AG08396 (cell line): ENCODE results near the gene KATNB1.
"Not testable (repeated sequence)": the region's sequence is repeated elsewhere in the genome, so short reads cannot be mapped to it uniquely, and the experiment has no call there.

Source experiments
- DNase-seq: peaks from one replicate; pipeline ENCODE4 v3.0.0; 2012; ENCODE audit warnings: low spot score, mixed read lengths

The KATNB1 gene

DNA sequence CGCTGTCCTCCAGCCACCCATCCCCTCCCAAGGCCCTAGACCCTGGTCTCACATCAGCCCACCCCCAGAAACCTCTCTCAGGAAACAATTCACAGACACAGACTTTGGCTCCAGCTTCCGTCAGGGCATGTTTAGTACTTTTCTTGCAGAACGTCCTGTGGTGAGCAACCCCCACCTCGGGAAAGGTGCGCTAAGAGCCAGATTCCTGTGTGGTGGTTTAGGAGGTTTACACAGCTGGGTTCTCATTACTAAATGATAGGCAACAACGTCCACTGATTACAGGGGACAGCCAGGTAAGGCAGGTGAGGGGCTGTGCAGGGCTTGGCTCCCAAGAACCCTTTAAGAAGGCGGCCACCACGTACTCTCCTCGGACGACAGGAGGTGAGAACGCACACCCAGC, 37.4 kb downstream of the KATNB1 start:
- DNase-seq: no peak

DNA sequence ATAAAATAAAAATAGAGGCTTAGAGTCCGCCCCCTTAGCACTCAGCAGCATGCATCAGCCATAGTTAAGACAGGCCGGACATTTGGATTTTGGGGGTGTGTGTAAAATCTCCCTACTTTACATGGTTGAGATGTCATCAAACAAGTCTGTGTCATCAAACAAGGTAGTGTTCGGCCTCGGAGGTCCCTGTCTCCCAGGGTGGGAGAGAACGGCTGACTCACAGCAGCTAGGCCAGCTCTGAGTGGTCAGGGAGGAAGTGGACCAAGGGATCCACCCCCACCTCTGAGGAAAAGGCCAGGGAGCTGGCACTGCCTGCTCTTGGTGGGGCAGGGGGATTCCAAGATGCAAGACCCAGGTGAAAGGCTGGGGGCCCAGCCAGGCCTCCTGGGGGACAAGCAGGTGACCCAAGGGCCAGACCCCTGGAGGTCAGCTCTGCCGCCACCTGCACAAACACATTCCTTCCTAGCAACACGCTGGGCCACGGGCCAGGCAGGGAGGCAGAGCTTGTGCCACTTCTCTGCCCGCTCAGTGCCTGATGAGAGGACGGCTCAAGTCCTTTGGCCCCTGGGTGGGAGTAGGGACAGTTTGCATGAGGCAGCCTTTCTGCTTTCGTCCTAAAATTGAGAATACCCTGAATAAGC, 38.2 kb downstream of the KATNB1 start:
- DNase-seq: no peak

DNA sequence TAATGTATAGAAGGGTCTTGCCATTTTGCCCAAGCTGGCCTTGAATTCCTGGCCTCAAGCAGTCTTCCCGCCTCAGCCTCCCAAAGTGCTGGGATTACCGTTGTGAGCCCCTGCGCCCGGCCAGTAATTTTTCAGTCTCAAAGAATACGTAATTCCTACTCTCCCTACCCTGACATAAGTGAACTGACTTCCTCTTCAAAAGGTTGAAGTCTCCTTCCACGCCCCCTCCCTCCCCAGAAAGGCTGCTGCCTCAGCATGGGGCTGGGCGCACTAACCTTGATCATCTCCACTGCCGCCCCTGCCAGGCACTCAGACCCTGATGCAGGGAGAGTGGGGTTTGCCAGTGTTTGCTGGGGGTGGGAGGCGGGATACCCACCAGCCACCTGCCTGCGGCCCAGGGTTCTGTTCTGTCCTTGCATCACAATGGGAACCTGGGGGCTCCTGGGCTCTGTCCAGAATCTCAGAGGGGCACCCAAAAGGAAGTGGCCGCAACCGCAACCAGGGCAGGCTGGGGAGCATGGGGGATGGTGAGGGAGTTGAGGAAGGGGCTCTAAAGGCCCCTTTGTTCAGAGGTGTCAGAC, 39.2 kb downstream of the KATNB1 start:
- DNase-seq: no peak

DNA sequence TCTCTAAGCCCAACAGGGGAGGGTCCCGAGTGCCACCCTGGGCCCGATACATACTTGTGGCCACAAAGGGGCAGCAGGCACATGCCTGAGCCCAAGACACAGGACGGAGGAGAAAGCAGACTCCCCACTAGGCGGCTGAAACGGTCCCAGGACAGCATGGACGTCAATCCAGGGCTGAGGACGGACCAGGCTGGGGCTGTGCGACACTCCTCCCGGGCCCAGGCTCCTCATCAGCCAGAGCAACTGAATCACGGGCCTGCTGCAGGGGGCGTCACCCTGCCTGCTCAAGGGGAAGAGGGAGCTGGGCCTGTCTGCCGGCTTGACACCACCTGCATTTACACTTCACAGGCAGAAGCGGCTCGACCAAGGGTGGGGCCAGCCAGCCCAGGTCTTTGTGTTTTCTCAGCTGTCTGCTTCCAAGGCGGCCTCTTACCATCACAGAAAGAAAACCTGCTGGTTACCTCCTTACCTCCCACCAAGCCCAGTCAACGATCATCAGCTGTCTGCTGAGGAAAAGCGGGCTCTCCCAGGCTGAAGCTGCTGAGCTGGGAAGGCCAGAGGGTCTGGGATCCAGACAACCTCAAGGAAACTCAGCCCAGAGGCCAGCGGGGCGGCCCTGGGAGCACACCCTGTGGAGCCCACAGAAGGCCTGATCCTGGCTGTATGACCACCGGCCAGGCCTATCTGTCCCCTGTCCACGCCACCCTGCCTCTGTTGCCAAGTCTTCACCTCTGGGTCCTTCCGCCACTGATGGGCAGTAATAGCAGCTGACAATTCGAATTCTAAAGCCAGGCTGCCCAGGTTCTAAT, 40.3 kb downstream of the KATNB1 start:
- DNase-seq: no peak

DNA sequence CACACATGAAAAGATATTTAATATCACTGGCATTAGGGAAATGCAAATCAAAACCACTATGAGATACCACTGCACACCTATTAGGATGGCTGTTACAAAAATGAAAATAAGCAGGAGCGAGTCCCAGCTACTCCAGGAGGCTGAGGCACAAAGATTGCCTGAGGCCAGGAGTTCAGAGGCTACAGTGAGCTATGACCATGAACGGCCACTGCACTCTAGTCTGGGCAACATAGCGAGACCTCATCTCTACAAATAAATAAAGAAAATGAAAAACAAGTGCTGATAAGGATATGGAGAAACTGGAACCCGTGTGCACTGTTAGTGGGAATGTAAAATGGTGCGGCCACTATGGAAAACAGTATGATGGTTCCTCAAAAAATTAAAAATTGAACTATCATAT, 43.1 kb downstream of the KATNB1 start:
- no peak for DNase-seq

DNA sequence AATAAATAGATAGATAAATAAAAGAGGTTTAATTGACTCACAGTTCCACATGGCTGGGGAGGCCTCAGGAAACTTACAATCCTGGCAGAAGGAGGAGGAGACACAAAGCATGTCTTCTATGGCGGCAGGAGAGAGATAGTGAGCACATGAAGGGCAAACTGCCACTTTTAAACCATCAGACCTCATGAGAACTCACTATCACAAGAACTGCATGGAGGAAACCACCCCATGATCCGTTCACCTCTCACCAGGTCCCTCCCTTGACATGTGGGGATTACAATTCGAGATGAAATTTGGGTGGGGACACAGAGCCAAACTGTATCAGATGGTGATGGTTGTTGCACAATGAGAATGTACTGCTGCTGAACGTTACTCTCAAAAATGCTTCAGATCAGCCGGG, 44.3 kb downstream of the KATNB1 start:
- DNase-seq: not testable (repeated sequence)

DNA sequence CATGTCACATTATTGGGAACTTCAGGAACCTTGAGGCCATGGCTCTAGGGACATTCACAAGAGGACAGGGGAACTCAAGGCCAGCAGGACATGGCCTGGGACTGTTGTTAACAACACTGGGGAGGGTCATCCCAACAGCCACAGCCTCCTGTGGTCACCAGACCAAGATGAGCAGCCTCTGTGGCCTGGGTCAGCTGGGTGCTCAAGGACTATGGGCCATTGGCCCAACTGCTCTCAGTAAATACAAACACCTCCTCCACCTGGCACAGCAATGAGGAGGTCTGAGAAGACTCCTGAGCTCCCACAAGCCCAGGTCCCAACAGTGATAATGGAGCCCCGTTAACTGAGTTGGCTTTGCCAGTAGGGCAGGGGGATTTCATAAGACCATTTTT, 45.8 kb downstream of the KATNB1 start:
- no peak for DNase-seq

DNA sequence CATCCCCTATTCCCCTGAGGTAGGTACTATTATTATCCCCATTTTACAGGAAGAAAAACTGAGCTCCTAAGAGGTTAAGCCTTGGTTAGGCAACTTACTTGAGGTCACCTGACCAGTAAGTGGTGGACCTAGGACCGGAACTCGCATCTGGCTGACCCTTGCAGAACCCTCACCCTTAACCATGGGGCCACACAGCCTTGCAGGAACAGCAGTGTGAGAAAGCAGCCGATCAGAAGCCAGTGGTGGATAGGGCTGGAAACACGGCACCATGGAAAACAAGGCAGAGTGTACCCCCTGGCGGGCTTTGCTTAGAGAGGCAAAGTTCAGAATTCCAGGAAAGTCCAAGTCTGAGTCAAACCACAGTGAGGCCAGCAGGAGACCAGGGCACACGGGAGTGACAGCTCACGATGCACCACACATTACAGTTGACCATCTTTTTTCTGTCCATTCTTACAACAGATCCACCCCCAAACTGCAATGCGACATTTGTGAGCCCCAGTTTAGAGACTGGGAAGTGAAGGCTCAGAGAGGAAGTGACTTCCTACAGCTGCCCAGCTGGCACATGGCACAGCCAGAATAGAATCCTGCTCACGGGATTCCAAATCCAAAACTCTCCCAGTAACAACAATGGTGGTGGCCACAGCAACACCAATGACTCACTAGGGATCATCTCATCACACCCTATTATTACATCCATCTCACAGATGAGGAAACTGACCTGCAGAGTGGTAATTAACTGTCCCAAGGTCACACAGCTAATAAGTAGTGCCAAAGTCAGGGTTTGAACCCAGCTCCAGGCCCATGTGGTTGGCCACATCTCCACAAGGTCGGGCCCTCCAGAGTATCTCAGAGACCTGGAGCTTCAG, 46.4 kb downstream of the KATNB1 start:
- DNase-seq: no peak

DNA sequence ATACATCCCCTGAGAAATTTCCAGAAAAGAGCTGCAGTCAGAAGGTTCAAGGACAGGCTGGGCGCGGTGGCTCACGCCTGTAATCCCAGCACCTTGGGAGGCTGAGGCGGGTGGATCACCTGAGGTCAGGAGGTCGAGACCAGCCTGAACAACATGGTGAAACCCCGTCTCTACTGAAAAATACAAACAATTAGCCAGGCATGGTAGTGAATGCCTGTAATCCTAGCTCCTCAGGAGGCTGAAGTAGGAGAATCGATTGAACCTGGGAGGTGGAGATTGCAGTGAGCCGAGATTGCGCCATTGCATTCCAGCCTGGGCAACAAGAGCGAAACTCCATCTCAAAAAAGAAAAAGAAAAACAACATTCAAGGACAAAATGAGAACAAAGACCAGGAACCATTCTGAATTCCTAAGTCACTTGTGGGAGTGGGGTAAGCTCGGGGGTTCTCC, 47.1 kb downstream of the KATNB1 start:
- not testable (repeated sequence) for DNase-seq

DNA sequence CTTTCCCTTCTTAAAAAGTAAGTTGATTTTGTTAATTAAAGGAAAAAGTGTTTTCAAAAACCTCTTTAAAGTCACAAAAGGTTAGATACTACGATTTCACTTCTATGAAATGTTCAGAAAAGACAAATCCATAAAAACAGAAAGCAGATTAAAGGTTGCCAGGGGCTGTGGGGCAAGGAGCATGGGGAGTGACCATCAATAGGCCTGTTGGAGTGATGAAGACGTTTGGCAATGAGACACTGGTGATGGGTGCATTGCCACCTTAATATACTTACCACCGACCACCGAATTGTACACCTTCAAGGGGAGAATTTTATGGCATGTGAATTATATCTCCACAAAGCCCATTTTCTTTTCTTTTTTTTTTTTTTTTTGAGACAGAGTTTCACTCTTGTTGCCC, 47.5 kb downstream of the KATNB1 start:
- no peak for DNase-seq

DNA sequence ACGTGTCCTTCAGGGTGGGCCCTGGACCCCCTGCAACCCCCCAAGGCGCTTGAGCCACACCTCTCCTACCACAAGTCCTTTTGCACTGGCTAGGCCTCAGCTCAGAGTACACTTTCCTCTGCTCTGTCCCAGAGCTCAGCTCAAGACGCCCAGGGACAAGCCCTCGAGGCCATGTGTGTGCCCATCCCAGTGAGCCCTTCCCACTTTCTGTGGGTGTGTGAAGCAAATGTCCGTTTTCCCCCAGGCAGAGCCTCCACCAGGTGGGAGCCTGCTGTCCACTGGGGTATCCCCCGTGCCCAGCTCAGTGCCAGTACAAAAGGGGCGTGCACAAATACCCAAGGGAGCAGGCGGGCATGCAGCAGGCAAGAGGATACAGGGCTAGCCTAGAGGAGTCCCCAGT, 48.3 kb downstream of the KATNB1 start:
- no peak for DNase-seq

DNA sequence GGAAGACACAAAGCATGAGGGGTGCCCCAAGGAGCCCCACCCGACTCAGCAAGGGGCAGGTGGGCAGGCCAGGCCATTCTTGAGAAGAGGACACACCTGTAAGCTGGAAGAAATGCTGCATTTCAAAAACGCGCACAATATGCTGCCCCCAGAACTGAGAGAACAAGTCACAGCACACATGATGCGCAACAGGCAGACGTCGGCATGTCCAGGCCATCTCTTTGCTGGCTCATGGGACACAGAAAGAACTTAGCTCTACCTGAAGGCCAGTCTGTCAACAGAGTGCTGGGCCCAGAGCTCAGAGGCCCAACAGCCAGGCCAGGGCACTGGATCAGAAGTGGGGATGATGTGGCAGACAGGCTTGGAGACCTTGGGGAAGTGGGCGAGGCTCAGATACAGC, 48.8 kb downstream of the KATNB1 start:
- DNase-seq: no peak

DNA sequence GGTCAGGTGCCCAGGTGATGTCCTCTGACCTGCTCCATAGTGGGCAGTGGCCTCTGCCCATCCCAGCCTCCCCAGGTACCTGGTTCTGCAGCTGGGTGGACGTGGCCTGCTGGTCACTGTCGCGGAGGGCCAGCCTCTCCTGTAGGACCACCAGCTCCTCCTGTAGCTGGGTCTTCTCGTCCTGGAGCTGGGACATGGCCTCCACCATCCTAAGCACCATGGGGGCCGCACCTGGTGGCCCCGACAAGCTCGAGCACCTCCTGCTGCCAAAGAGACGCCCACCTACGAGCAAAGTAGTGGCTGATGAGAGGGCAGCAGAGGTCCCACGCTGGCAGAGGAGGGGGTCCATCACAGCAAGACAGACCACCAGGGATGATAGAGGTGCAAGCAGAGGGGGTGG, 49.8 kb downstream of the KATNB1 start:
- no peak for DNase-seq

DNA sequence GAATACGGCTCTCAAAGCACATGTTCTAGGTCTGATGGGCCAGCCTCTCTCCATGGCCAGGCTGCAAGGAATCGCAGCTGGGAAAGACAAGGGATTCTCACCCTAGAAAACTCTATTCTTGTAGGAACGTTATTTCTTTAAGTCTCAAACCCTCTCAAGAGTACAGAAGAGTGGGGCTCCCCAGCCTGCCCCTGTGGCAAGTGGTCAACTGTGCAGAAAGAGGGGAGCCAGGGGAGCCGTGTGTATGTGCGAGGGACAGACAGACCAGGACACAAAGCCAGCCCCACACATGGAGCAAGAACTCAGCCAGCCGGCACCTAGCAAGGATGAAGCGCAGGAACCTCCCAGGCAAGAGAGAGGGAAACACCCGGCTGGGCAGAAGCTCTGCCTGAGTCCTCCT, 50.4 kb downstream of the KATNB1 start:
- no peak for DNase-seq

DNA sequence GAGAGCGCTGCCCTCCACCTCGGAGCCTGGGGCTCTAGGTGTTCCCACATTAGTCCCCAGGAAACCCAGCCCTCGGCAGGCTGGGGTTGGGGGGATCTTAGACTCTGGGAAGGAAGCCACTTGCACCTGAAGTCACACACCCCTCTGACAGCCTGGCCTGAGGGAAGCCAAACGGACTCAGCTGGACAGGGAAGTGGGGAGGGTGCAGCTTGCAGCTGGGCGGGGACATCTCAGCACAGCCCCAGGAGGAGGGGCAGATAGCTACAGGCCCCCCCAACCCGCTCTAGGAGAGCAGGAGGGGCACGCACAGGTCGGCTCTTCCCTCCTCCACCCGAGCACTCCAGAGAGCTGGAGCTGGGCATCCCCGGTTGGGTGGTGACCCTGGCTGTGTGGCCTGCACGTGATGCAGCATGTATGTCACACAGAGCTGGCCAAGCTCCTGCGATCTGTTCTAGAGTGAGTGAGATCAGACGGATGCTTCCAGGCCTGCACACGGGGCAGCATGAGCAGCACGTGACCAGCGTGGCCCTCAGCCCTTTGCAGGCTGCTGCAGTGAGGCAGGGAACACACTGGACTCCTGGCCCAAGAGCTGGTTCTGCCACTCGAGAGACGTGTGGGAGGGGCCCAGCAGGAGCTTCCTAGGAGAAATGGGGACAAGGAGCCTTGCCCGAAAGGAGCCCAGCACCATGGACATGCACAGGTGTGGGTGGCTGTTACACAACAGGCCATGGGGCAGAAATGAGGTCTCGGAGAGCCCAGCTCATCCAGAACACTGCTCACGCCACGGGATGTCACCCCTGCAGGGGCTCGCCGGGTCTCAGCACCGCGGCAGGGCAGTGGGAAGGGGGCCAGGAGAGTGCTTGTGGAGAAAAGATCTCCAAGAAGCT, 51.3 kb downstream of the KATNB1 start:
- peak; percentile 62 for DNase-seq

DNA sequence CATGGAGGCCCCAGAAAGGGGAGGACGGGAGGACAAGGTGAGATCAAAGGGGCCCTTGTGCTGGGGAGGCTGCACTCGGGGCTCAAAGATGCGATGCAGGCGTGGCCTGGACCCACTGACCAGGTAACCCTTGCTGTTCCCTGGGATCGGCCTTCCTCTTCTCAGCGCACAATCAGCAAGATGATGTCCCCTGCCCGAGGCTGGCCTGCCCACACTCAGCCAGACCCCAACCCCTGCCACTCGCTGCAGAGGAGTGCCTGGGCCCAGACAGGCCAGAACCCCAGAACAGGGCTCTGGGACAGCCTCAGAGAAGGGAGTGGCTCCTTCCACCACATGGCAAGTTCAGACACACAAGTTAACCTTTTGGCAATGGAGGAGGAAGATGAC, 51.9 kb downstream of the KATNB1 start:
- DNase-seq: no peak

DNA sequence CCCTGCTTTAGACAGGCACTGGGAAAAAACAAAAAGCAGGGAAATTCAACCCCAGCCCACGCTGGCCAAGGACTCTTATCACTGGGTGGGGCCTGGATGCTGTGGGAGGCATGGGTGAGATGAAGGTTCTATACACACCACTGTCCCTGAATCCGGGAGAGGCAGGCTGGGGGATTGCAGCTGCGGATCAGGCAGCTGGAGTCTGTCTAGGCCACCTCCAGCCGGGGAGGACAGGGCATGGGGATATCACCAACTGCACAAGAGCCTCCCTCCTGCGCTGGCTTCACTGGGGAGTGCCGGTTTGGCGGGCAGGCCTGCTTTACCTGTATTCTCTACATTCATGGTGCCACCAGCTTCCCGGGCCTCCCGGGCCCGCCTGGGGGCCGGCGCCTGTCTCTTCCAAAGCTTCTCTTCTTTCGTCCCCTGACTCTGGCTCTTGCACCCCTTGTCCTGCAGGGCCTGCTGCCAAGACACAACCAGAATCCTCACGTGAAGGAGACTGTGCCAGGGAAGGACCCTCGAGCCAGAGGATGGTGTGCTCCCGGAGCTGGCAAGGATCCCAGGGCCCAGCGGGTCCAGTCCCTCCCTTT, 52.8 kb downstream of the KATNB1 start:
- no peak for DNase-seq

DNA sequence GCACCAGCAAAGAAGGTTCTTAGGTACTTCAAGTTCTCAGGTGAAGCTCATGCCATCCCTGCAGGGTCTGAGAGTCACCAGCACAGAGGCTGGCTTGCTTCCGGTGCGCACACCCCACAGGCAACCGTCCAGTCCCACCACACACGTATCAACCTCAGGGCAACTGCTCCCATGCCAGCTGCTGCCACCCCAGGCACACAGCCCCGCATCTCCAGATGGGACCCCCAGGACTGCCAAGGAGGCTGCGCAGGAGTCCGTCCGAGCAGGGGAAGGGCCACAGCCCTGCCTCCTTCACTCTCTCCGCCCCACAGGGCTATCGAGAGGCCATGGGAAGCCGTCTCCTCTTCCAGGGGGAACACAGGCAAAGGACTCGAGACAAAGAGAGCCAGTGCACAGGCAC, 53.4 kb downstream of the KATNB1 start:
- no peak for DNase-seq

DNA sequence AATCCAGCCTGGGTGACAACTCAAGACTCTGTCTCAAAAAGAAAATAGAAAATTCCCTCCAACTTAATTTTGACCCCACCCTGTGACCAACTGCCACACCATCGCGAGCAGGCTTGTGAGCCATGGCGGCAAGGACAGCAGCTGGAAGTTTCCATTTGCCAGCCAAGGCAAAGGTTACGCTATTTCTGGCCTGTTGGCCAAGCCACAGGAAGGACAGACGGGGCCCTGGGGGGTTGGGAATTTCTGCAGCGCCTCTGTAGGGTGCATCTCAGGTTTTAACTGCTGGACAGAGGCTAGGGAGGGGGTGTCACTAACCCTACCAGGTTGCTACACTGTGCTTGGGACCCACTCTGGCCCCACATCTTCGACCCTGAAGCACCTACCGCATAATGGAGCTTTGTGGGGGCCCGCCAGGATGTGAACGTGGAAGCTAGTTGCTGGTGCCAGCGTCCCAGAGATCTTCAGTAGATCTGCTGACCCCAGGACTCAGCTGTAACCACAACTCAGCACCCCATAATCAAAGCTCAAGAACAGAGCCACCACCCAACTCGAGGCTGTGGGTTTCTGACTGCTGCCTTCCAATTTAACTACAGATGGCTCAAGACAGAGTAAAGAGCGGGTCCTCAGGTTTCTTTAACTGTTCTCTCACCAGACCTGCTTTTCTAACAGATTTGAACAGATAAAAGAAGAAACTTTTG, 55.8 kb downstream of the KATNB1 start:
- DNase-seq: no peak

DNA sequence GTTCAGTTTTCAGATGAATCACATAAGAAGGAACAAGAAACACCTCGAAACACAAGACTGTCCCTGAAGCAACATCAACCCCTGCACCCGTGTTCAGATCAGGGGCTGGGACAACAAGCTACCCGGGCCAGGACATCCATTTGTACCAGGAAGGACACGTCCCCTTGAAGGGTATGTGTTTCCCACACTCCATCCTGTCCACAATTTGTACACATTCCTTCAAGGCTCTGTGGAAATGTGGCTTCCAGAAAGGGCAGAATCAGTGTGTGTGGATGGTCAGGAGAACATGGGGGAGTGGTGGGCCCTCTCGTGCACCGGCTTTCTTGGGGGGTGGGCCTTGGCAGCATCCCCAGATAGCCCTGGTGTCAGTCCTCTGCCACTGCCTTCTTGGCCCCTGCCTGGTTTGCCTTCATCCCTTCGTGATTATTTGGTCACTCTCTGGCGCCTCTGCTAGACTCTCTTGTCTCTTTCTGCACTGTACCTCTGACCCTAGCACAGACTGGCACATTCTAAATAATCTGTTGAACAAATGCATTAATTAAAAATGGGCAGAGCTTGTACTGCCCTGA, 56.4 kb downstream of the KATNB1 start:
- no peak for DNase-seq
